ENCODE data around the gene PIAS2. TPM values are rescaled to one million over a fixed set of nuclear protein-coding genes. Genes with fewer than 3 reads are reported as not detected.
A peak's percentile ranks its signal among the peaks of the same experiment; 100 is the strongest.

PIAS2 gene
- total RNA-seq, 1 experiment from 2014 or later: 30.6 TPM

GRCh38 chr18:46920067-46920466, 2.8 kb upstream of the PIAS2 start:
- CTCF ChIA-PET: no interaction called here

GRCh38 chr18:46917803-46918600, 695 bp upstream of the PIAS2 start:
- H3K36me3 ChIP-seq (ENCODE audit: control insufficient read depth, insufficient read depth, low read length): no peaks in the 10 kb centered on the region; the same call in 1 of the 2 replicates
- CTCF ChIA-PET: interaction anchor here (0.8 kb wide), 1 partner anchor 150 kb away, joined by 4 read pairs; no protein-coding TSS in a partner anchor
- peak overlapping the region; percentile 81 for H3K27ac ChIP-seq (ENCODE audit: low read length)
- H3K27me3 ChIP-seq (ENCODE audit: control insufficient read depth, insufficient read depth, low read length): no peaks in the 10 kb centered on the region
- H3K4me3 ChIP-seq (ENCODE audit: low read depth in 2 of 2, low read length in 2 of 2): peak overlapping the region; percentile 76 to 85
- POLR2A ChIA-PET: interaction anchor here (0.7 kb wide), 1 partner anchor 286 kb away, joined by 3 read pairs; no protein-coding TSS in a partner anchor
- TSS peak; percentile 92 for BruUV-seq (replicated peaks)
- in situ Hi-C loops (cut with HindIII; ENCODE audit: low pct_unique_long_range_greater_than_20kb, low sequenced_read_pairs): no loop called here
- no peak for TF ChIP-seq POLR2AphosphoS5 (IDR thresholded peaks at IDR 0.05; ENCODE audit: low read depth, low read length)
- no peak for TF ChIP-seq SIN3A (IDR thresholded peaks at IDR 0.05; ENCODE audit: borderline replicate concordance, insufficient read depth, low read depth, low read length)
- TF ChIP-seq CTCF (IDR thresholded peaks at IDR 0.05): no peak
- TF ChIP-seq TCF7L2 (IDR thresholded peaks at IDR 0.05; ENCODE audit: low read depth, low read length): no peak
- TF ChIP-seq, protein P1, sequence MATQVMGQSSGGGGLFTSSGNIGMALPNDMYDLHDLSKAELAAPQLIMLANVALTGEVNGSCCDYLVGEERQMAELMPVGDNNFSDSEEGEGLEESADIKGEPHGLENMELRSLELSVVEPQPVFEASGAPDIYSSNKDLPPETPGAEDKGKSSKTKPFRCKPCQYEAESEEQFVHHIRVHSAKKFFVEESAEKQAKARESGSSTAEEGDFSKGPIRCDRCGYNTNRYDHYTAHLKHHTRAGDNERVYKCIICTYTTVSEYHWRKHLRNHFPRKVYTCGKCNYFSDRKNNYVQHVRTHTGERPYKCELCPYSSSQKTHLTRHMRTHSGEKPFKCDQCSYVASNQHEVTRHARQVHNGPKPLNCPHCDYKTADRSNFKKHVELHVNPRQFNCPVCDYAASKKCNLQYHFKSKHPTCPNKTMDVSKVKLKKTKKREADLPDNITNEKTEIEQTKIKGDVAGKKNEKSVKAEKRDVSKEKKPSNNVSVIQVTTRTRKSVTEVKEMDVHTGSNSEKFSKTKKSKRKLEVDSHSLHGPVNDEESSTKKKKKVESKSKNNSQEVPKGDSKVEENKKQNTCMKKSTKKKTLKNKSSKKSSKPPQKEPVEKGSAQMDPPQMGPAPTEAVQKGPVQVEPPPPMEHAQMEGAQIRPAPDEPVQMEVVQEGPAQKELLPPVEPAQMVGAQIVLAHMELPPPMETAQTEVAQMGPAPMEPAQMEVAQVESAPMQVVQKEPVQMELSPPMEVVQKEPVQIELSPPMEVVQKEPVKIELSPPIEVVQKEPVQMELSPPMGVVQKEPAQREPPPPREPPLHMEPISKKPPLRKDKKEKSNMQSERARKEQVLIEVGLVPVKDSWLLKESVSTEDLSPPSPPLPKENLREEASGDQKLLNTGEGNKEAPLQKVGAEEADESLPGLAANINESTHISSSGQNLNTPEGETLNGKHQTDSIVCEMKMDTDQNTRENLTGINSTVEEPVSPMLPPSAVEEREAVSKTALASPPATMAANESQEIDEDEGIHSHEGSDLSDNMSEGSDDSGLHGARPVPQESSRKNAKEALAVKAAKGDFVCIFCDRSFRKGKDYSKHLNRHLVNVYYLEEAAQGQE (IDR thresholded peaks at IDR 0.05; ENCODE audit: insufficient read depth in 1 of 2, low read depth in 2 of 2, low read length in 1 of 2): no peak
- peaks cover 12% of the 10 kb centered on the region for H3K4me1 ChIP-seq (ENCODE audit: control insufficient read depth, insufficient read depth, low read length)
- ATAC-seq (peak; percentile 20; the same call in 1 of the 2 replicates), DNase-seq (ENCODE audit: low read depth, low spot score) (no peak)
- H3K9me3 ChIP-seq (ENCODE audit: control insufficient read depth, insufficient read depth, low read depth, low read length): no peaks in the 10 kb centered on the region
- intact Hi-C loops (cut with micrococcal nuclease; ENCODE audit: unreplicated experiment): no loop called here

More at GRCh38 chr18:46920067-46920466, 2.8 kb upstream of the PIAS2 start:
- Histone ChIP-seq H3K27ac (ENCODE audit: low read length) (no peak overlapping the region), H3K27me3 (ENCODE audit: control insufficient read depth, insufficient read depth, low read length) (no peaks in the 10 kb centered on the region), H3K9me3 (ENCODE audit: control insufficient read depth, insufficient read depth, low read depth, low read length) (no peaks in the 10 kb centered on the region), H3K36me3 (ENCODE audit: control insufficient read depth, insufficient read depth, low read length) (no peaks in the 10 kb centered on the region; the same call in 1 of the 2 replicates), H3K4me3 (ENCODE audit: low read depth in 2 of 2, low read length in 2 of 2) (no peak overlapping the region), H3K4me1 (ENCODE audit: control insufficient read depth, insufficient read depth, low read length) (peaks cover 5% of the 10 kb centered on the region; the same call in 1 of the 2 replicates)
- no peak for ATAC-seq
- TF ChIP-seq TCF7L2 (IDR thresholded peaks at IDR 0.05; ENCODE audit: low read depth, low read length) (no peak), SIN3A (IDR thresholded peaks at IDR 0.05; ENCODE audit: borderline replicate concordance, insufficient read depth, low read depth, low read length) (no peak), POLR2AphosphoS5 (IDR thresholded peaks at IDR 0.05; ENCODE audit: low read depth, low read length) (no peak), CTCF (IDR thresholded peaks at IDR 0.05) (no peak)
- TF ChIP-seq, protein P1 (IDR thresholded peaks at IDR 0.05; ENCODE audit: insufficient read depth in 1 of 2, low read depth in 2 of 2, low read length in 1 of 2): no peak
- in situ Hi-C loops (cut with HindIII; ENCODE audit: low pct_unique_long_range_greater_than_20kb, low sequenced_read_pairs) (no loop called here), intact Hi-C loops (cut with micrococcal nuclease; ENCODE audit: unreplicated experiment) (no loop called here)
- POLR2A ChIA-PET: no interaction called here
- BruUV-seq (replicated peaks): TSS peak; percentile 50
- DNase-seq (ENCODE audit: low read depth, low spot score): no peak
